Measurements from ENCODE around the gene SFXN5. TPM values are rescaled to one million over a fixed set of nuclear protein-coding genes. Genes with fewer than 3 reads are reported as not detected.

Gene SFXN5
- total RNA-seq, 1 donor from 2014 or later: 14.9 TPM

- peaks cover 9% of the 10 kb centered on the region for H3K36me3 Mint-ChIP-seq (ENCODE audit: low read depth, unreplicated experiment)
- H3K9me3 ChIP-seq (ENCODE audit: insufficient read depth, low read depth, low read length): no peaks in the 10 kb centered on the region
These were observed 57.6 kb downstream of the SFXN5 start for GRCh38 chr2:73013936-73014335.

GRCh38 chr2:73009177-73009839 is 62.2 kb downstream of the SFXN5 start:
- H3K27ac Mint-ChIP-seq (ENCODE audit: unreplicated experiment): no peak overlapping the region
- Histone ChIP-seq H3K27ac (ENCODE audit: low read depth, low read length) (no peak overlapping the region), H2AFZ (ENCODE audit: low read depth, low read length) (no peak overlapping the region), H3K79me2 (ENCODE audit: insufficient read depth, low read length) (no peaks in the 10 kb centered on the region), H4K20me1 (ENCODE audit: insufficient read depth, low read length) (peaks cover 7% of the 10 kb centered on the region), H3K9me3 (ENCODE audit: insufficient read depth, low read depth, low read length) (no peaks in the 10 kb centered on the region), H3K27me3 (ENCODE audit: insufficient read depth, low read length) (no peaks in the 10 kb centered on the region), H3K4me2 (ENCODE audit: low read length) (no peak overlapping the region), H3K4me1 (ENCODE audit: insufficient read depth, low read length) (peaks cover 5% of the 10 kb centered on the region), H3K36me3 (ENCODE audit: insufficient read depth, low read length) (no peaks in the 10 kb centered on the region), H3K9ac (ENCODE audit: low read length) (no peak overlapping the region), H3K4me3 (ENCODE audit: insufficient read depth, low read depth, low read length) (no peak overlapping the region)
- no peak for FAIRE-seq
- H3K27me3 Mint-ChIP-seq (ENCODE audit: low read depth, unreplicated experiment): peaks cover 3% of the 10 kb centered on the region
- peaks cover 26% of the 10 kb centered on the region for H3K36me3 Mint-ChIP-seq (ENCODE audit: low read depth, unreplicated experiment)
- peaks cover 7% of the 10 kb centered on the region for H3K4me1 Mint-ChIP-seq (ENCODE audit: low read depth, unreplicated experiment)
- peaks cover 3% of the 10 kb centered on the region for H3K9me3 Mint-ChIP-seq (ENCODE audit: unreplicated experiment)
- no peak for DNase-seq (ENCODE audit: low read depth)
- TF ChIP-seq EZH2 (IDR thresholded peaks at IDR 0.05; ENCODE audit: insufficient read depth, low read length): no peak
- TF ChIP-seq, protein P1, sequence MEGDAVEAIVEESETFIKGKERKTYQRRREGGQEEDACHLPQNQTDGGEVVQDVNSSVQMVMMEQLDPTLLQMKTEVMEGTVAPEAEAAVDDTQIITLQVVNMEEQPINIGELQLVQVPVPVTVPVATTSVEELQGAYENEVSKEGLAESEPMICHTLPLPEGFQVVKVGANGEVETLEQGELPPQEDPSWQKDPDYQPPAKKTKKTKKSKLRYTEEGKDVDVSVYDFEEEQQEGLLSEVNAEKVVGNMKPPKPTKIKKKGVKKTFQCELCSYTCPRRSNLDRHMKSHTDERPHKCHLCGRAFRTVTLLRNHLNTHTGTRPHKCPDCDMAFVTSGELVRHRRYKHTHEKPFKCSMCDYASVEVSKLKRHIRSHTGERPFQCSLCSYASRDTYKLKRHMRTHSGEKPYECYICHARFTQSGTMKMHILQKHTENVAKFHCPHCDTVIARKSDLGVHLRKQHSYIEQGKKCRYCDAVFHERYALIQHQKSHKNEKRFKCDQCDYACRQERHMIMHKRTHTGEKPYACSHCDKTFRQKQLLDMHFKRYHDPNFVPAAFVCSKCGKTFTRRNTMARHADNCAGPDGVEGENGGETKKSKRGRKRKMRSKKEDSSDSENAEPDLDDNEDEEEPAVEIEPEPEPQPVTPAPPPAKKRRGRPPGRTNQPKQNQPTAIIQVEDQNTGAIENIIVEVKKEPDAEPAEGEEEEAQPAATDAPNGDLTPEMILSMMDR (IDR thresholded peaks at IDR 0.05; ENCODE audit: insufficient read depth, low read depth, low read length): no peak
- H3K4me3 Mint-ChIP-seq (ENCODE audit: unreplicated experiment): no peak overlapping the region

More at GRCh38 chr2:73013936-73014335, 57.6 kb downstream of the SFXN5 start:
- H3K4me2 ChIP-seq (ENCODE audit: low read length): peak overlapping the region; percentile 65
- peak; percentile 65 for FAIRE-seq
- no peaks in the 10 kb centered on the region for H3K79me2 ChIP-seq (ENCODE audit: insufficient read depth, low read length)
- no peaks in the 10 kb centered on the region for H3K36me3 ChIP-seq (ENCODE audit: insufficient read depth, low read length)
- Mint-ChIP-seq H3K9me3 (ENCODE audit: unreplicated experiment) (peaks cover 3% of the 10 kb centered on the region), H3K4me1 (ENCODE audit: low read depth, unreplicated experiment) (no peaks in the 10 kb centered on the region), H3K27me3 (ENCODE audit: low read depth, unreplicated experiment) (no peaks in the 10 kb centered on the region), H3K27ac (ENCODE audit: unreplicated experiment) (no peak overlapping the region), H3K4me3 (ENCODE audit: unreplicated experiment) (no peak overlapping the region)
- H3K4me1 ChIP-seq (ENCODE audit: insufficient read depth, low read length): peaks cover 17% of the 10 kb centered on the region
- H4K20me1 ChIP-seq (ENCODE audit: insufficient read depth, low read length): no peaks in the 10 kb centered on the region
- no peak overlapping the region for H3K27ac ChIP-seq (ENCODE audit: low read depth, low read length)
- DNase-seq (ENCODE audit: low read depth): peak; percentile 60
- no peak overlapping the region for H2AFZ ChIP-seq (ENCODE audit: low read depth, low read length)
- TF ChIP-seq, protein P1 (IDR thresholded peaks at IDR 0.05; ENCODE audit: insufficient read depth, low read depth, low read length): no peak
- no peak for TF ChIP-seq EZH2 (IDR thresholded peaks at IDR 0.05; ENCODE audit: insufficient read depth, low read length)
- H3K27me3 ChIP-seq (ENCODE audit: insufficient read depth, low read length): no peaks in the 10 kb centered on the region
- peak overlapping the region; percentile 3 for H3K4me3 ChIP-seq (ENCODE audit: insufficient read depth, low read depth, low read length)
- no peak overlapping the region for H3K9ac ChIP-seq (ENCODE audit: low read length)

- no peaks in the 10 kb centered on the region for H3K9me3 ChIP-seq (ENCODE audit: insufficient read depth, low read depth, low read length)
- peaks cover 26% of the 10 kb centered on the region for H3K36me3 Mint-ChIP-seq (ENCODE audit: low read depth, unreplicated experiment)
- no peak for FAIRE-seq
- H3K27ac ChIP-seq (ENCODE audit: low read depth, low read length): no peak overlapping the region
- no peaks in the 10 kb centered on the region for H3K36me3 ChIP-seq (ENCODE audit: insufficient read depth, low read length)
- DNase-seq (ENCODE audit: low read depth): no peak
- H3K4me3 Mint-ChIP-seq (ENCODE audit: unreplicated experiment): no peak overlapping the region
- TF ChIP-seq EZH2 (IDR thresholded peaks at IDR 0.05; ENCODE audit: insufficient read depth, low read length): no peak
- TF ChIP-seq, protein P1 (IDR thresholded peaks at IDR 0.05; ENCODE audit: insufficient read depth, low read depth, low read length): no peak
- H4K20me1 ChIP-seq (ENCODE audit: insufficient read depth, low read length): peaks cover 7% of the 10 kb centered on the region
- no peaks in the 10 kb centered on the region for H3K27me3 ChIP-seq (ENCODE audit: insufficient read depth, low read length)
- no peak overlapping the region for H3K9ac ChIP-seq (ENCODE audit: low read length)
- H3K27me3 Mint-ChIP-seq (ENCODE audit: low read depth, unreplicated experiment): peaks cover 3% of the 10 kb centered on the region
- H3K9me3 Mint-ChIP-seq (ENCODE audit: unreplicated experiment): peaks cover 3% of the 10 kb centered on the region
- H3K79me2 ChIP-seq (ENCODE audit: insufficient read depth, low read length): no peaks in the 10 kb centered on the region
- peaks cover 7% of the 10 kb centered on the region for H3K4me1 Mint-ChIP-seq (ENCODE audit: low read depth, unreplicated experiment)
- H3K4me1 ChIP-seq (ENCODE audit: insufficient read depth, low read length): peaks cover 2% of the 10 kb centered on the region
- H2AFZ ChIP-seq (ENCODE audit: low read depth, low read length): no peak overlapping the region
- H3K4me2 ChIP-seq (ENCODE audit: low read length): no peak overlapping the region
- no peak overlapping the region for H3K4me3 ChIP-seq (ENCODE audit: insufficient read depth, low read depth, low read length)
- no peak overlapping the region for H3K27ac Mint-ChIP-seq (ENCODE audit: unreplicated experiment)
These were observed 62.8 kb downstream of the SFXN5 start for GRCh38 chr2:73008766-73009135.
